ENCODE measurements around the gene CAPN13.

DNA sequence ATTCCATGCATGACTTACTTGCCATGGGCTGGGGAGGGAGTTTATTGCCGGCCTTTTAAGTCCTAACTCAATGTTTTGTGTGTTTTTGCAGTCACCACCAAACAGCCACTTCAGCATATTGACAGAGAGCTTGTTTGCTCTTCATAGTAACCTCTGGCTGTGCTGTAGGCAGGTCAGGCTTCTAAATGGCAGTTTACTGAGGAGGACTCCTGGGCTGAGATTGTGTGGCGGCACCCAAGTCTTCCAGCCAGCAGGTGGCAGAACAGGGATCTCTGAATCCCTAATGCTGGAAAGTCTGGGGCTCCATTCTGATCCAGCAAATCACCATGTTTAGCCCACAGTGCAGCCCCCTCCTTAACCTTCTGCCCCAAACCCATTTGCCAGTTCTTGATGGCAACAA, 121.2 kb downstream of the CAPN13 start:
- TF ChIP-seq, protein P1, sequence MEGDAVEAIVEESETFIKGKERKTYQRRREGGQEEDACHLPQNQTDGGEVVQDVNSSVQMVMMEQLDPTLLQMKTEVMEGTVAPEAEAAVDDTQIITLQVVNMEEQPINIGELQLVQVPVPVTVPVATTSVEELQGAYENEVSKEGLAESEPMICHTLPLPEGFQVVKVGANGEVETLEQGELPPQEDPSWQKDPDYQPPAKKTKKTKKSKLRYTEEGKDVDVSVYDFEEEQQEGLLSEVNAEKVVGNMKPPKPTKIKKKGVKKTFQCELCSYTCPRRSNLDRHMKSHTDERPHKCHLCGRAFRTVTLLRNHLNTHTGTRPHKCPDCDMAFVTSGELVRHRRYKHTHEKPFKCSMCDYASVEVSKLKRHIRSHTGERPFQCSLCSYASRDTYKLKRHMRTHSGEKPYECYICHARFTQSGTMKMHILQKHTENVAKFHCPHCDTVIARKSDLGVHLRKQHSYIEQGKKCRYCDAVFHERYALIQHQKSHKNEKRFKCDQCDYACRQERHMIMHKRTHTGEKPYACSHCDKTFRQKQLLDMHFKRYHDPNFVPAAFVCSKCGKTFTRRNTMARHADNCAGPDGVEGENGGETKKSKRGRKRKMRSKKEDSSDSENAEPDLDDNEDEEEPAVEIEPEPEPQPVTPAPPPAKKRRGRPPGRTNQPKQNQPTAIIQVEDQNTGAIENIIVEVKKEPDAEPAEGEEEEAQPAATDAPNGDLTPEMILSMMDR (IDR thresholded peaks at IDR 0.05; ENCODE audit: low read length), result peak; percentile 14; the same call in 1 of the 2 replicates
- TF ChIP-seq EZH2phosphoT487 (IDR thresholded peaks at IDR 0.05; ENCODE audit: low read length), result no peak
